Effector memory CD8-positive, alpha-beta T cell (primary cell): Measurements from ENCODE around the gene PRR36.
A peak's percentile ranks its signal among the peaks of the same experiment; 100 is the strongest.
"Not testable (repeated sequence)": the region's sequence is repeated elsewhere in the genome, so short reads cannot be mapped to it uniquely, and the experiment has no call there.

ENCODE experiments used
- ATAC-seq: fragments of 150-1000 bp; cut with Tn5 transposase; replicated peaks from 2 replicates; pipeline ENCODE4 v1.10.0; 2021; ENCODE audit warnings: mild to moderate bottlenecking, moderate library complexity
- DNase-seq, 3 experiments: peaks; one replicate each; pipeline ENCODE4 v3.0.0; 2021
- H3K27ac Mint-ChIP-seq, 2 donors: one replicate each; pipeline ENCODE4 v1.8.0; 2022; ENCODE audit warnings: mild to moderate bottlenecking in 2 of 2, mixed read lengths in 2 of 2, moderate library complexity in 2 of 2
- H3K27me3 Mint-ChIP-seq, 2 donors: one replicate each; pipeline ENCODE4 v1.8.0; 2022; ENCODE audit warnings: mixed read lengths in 2 of 2
- H3K36me3 Mint-ChIP-seq: one replicate; pipeline ENCODE4 v1.8.0; 2022; ENCODE audit warnings: mild to moderate bottlenecking, moderate library complexity, mixed read lengths; ENCODE audit not compliant: insufficient read depth
- H3K4me1 Mint-ChIP-seq, 2 donors: one replicate each; pipeline ENCODE4 v1.8.0; 2022; ENCODE audit warnings: low read depth in 2 of 2, mixed read lengths in 2 of 2
- H3K4me3 Mint-ChIP-seq, 2 donors: one replicate each; pipeline ENCODE4 v1.8.0; 2022; ENCODE audit warnings: mild to moderate bottlenecking in 2 of 2, mixed read lengths in 2 of 2, moderate library complexity in 2 of 2
- H3K9me3 Mint-ChIP-seq, 2 donors: one replicate each; pipeline ENCODE4 v1.8.0; 2022; ENCODE audit warnings: mixed read lengths in 2 of 2
- total RNA-seq, 9 experiments: gene quantifications; one replicate each; lab custom pipeline; 2026; lab: John Stamatoyannopoulos, UW

PRR36 gene
- total RNA-seq = 0 to 0.32 (median 0.06) reads per million in 9 experiments

- H3K36me3 Mint-ChIP-seq = no peaks in the 10 kb centered on the region
Observed at GRCh38 chr19:7874076-7874896, at the start of gene PRR36. Gene PRR36, minus strand, starts transcription at chr19:7874390. Its CDS starts 701 bp downstream, at chr19:7873689.

GRCh38 chr19:7923295-7924191, 49.4 kb upstream of the PRR36 start:
- DNase-seq = no peak
- no peak for ATAC-seq
- no peaks in the 10 kb centered on the region for H3K9me3 Mint-ChIP-seq
- H3K27ac Mint-ChIP-seq = peak overlapping the region in 1 of 2 donors; percentile 61
- peaks cover 42% of the 10 kb centered on the region for H3K36me3 Mint-ChIP-seq
- peak overlapping the region in 1 of 2 donors; percentile 49 for H3K4me3 Mint-ChIP-seq
- H3K27me3 Mint-ChIP-seq = peaks cover 0 to 10% of the 10 kb centered on the region in 2 donors
- H3K4me1 Mint-ChIP-seq = peaks cover 24 to 30% of the 10 kb centered on the region in 2 donors

More at GRCh38 chr19:7874076-7874896, at the start of gene PRR36:
- Mint-ChIP-seq H3K4me3 (peak within 1 kb of the TSS; percentile 65 to 70), H3K27me3 (peaks cover 23 to 45% of the 10 kb centered on the region in 2 donors), H3K4me1 (peaks cover 17 to 19% of the 10 kb centered on the region in 2 donors), H3K9me3 (no peaks in the 10 kb centered on the region), H3K27ac (no peak within 1 kb of the TSS)
- no peak for ATAC-seq
- DNase-seq = no peak

GRCh38 chr19:7922836-7923195, 48.6 kb upstream of the PRR36 start:
- ATAC-seq = no peak
- peak overlapping the region in 1 of 2 donors; percentile 49 for H3K4me3 Mint-ChIP-seq
- peak overlapping the region in 1 of 2 donors; percentile 61 for H3K27ac Mint-ChIP-seq
- H3K4me1 Mint-ChIP-seq = peaks cover 26 to 33% of the 10 kb centered on the region in 2 donors
- H3K36me3 Mint-ChIP-seq = peaks cover 36% of the 10 kb centered on the region
- peaks cover 0 to 15% of the 10 kb centered on the region in 2 donors for H3K27me3 Mint-ChIP-seq
- no peaks in the 10 kb centered on the region for H3K9me3 Mint-ChIP-seq
- DNase-seq = no peak

- Mint-ChIP-seq H3K36me3 (peaks cover 34% of the 10 kb centered on the region), H3K4me1 (peaks cover 26 to 34% of the 10 kb centered on the region in 2 donors)
Observed at GRCh38 chr19:7921967-7922835, 48.0 kb upstream of the PRR36 start.

GRCh38 chr19:7921302-7921966, 47.2 kb upstream of the PRR36 start:
- peak overlapping the region; percentile 67 to 85 for H3K4me3 Mint-ChIP-seq
- peaks cover 0 to 19% of the 10 kb centered on the region in 2 donors for H3K27me3 Mint-ChIP-seq
- H3K9me3 Mint-ChIP-seq = no peaks in the 10 kb centered on the region
- no peak for ATAC-seq
- peaks cover 39% of the 10 kb centered on the region for H3K36me3 Mint-ChIP-seq
- peaks cover 28 to 39% of the 10 kb centered on the region in 2 donors for H3K4me1 Mint-ChIP-seq
- DNase-seq = no peak
- H3K27ac Mint-ChIP-seq = peak overlapping the region; percentile 29 to 81

More at GRCh38 chr19:7921967-7922835, 48.0 kb upstream of the PRR36 start:
- H3K4me3 Mint-ChIP-seq = peak overlapping the region; percentile 40 to 67
- H3K27ac Mint-ChIP-seq = peak overlapping the region in 1 of 2 donors; percentile 61
- ATAC-seq (no peak), DNase-seq (no peak)
- peaks cover 0 to 19% of the 10 kb centered on the region in 2 donors for H3K27me3 Mint-ChIP-seq
- H3K9me3 Mint-ChIP-seq = no peaks in the 10 kb centered on the region

- peak overlapping the region; percentile 29 to 81 for H3K27ac Mint-ChIP-seq
- H3K9me3 Mint-ChIP-seq = no peaks in the 10 kb centered on the region
- DNase-seq (peak; percentile 96 to 98 (median 96)), ATAC-seq (peak; percentile 57)
- H3K36me3 Mint-ChIP-seq = peaks cover 41% of the 10 kb centered on the region
- peaks cover 30 to 39% of the 10 kb centered on the region in 2 donors for H3K4me1 Mint-ChIP-seq
- peak overlapping the region; percentile 67 to 85 for H3K4me3 Mint-ChIP-seq
- peaks cover under 1 to 21% of the 10 kb centered on the region in 2 donors for H3K27me3 Mint-ChIP-seq
Observed at GRCh38 chr19:7920519-7921301, 46.5 kb upstream of the PRR36 start.

GRCh38 chr19:7919610-7920518, 45.7 kb upstream of the PRR36 start, which contains the start of gene SNAPC2:
Gene SNAPC2, plus strand, starts transcription at chr19:7920338. Its CDS starts 29 bp downstream, at chr19:7920367.
- Mint-ChIP-seq H3K36me3 (peaks cover 50% of the 10 kb centered on the region), H3K4me3 (peak within 1 kb of the TSS; percentile 67 to 85), H3K9me3 (no peaks in the 10 kb centered on the region), H3K4me1 (peaks cover 33 to 35% of the 10 kb centered on the region in 2 donors), H3K27me3 (peaks cover 5 to 30% of the 10 kb centered on the region in 2 donors), H3K27ac (peak within 1 kb of the TSS; percentile 29 to 81)
- ATAC-seq = peak; percentile 65
- DNase-seq = peak; percentile 95 to 97 (median 97)

GRCh38 chr19:7918615-7919421, 44.6 kb upstream of the PRR36 start:
- Mint-ChIP-seq H3K4me3 (peak overlapping the region; percentile 72 to 85), H3K27me3 (peaks cover 5 to 36% of the 10 kb centered on the region in 2 donors), H3K36me3 (peaks cover 53% of the 10 kb centered on the region), H3K27ac (peak overlapping the region in 1 of 2 donors; percentile 29), H3K9me3 (no peaks in the 10 kb centered on the region), H3K4me1 (peaks cover 31 to 35% of the 10 kb centered on the region in 2 donors)
- ATAC-seq = no peak
- DNase-seq = no peak

- Mint-ChIP-seq H3K36me3 (peaks cover 51% of the 10 kb centered on the region), H3K27ac (peak overlapping the region in 1 of 2 donors; percentile 44), H3K27me3 (peaks cover 5 to 36% of the 10 kb centered on the region in 2 donors), H3K4me3 (peak overlapping the region; percentile 71 to 72), H3K4me1 (peaks cover 30 to 33% of the 10 kb centered on the region in 2 donors)
- ATAC-seq, DNase-seq, H3K9me3 Mint-ChIP-seq: not testable (repeated sequence)
Observed at GRCh38 chr19:7918062-7918614, 43.9 kb upstream of the PRR36 start.
